Neural crest cell (in vitro differentiated cells): ENCODE data around the gene MRPL10. TPM values are rescaled to one million over a fixed set of nuclear protein-coding genes. Genes with fewer than 3 reads are reported as not detected.

Experiments
- DNase-seq: peaks from one replicate; pipeline ENCODE4 v3.0.0; 2021; ENCODE audit warnings: low read depth, mixed read lengths, low spot score
- H3K27ac Mint-ChIP-seq: one replicate; pipeline ENCODE4 v1.8.0; 2021; ENCODE audit warnings: mild to moderate bottlenecking, mixed read lengths; ENCODE audit not compliant: unreplicated experiment
- H3K27me3 Mint-ChIP-seq: 2 replicates; pipeline ENCODE4 v1.8.0; 2021; ENCODE audit warnings: low read depth, mild to moderate bottlenecking, mixed read lengths
- H3K36me3 Mint-ChIP-seq: 2 replicates; pipeline ENCODE4 v1.8.0; 2021; ENCODE audit warnings: low read depth, mild to moderate bottlenecking, mixed read lengths
- H3K4me1 Mint-ChIP-seq: 2 replicates; pipeline ENCODE4 v1.8.0; 2021; ENCODE audit warnings: mixed read lengths
- H3K4me3 Mint-ChIP-seq: one replicate; pipeline ENCODE4 v1.8.0; 2021; ENCODE audit warnings: mild to moderate bottlenecking, mixed read lengths
- H3K9me3 Mint-ChIP-seq: 2 replicates; pipeline ENCODE4 v1.8.0; 2021; ENCODE audit warnings: mixed read lengths
- CTCF ChIP-seq: fragments of 200-600 bp; sonication (generic); conservative IDR thresholded peaks from 2 replicates; pipeline ENCODE4 v1.5.0; 2021; ENCODE audit warnings: antibody characterized with exemption, mild to moderate bottlenecking
- total RNA-seq: library from RNA; stranded (reverse); gene quantifications from 2 replicates; pipeline ENCODE4 v1.2.1, GENCODE V29; 2021

MRPL10 gene
- total RNA-seq, 1 donor from 2014 or later = 50.0 TPM

GRCh38 chr17:47836601-47837000 lies 5.3 kb upstream of the MRPL10 start:
- Mint-ChIP-seq H3K36me3 (no peaks in the 10 kb centered on the region), H3K4me1 (peaks cover 33% of the 10 kb centered on the region), H3K27me3 (peaks cover 5% of the 10 kb centered on the region), H3K27ac (no peak overlapping the region), H3K9me3 (no peaks in the 10 kb centered on the region), H3K4me3 (no peak overlapping the region)
- no peak for DNase-seq
- TF ChIP-seq CTCF = no peak

- Mint-ChIP-seq H3K4me3 (peak overlapping the region; percentile 62), H3K4me1 (peaks cover 34% of the 10 kb centered on the region), H3K27ac (no peak overlapping the region), H3K27me3 (peaks cover 3% of the 10 kb centered on the region), H3K36me3 (no peaks in the 10 kb centered on the region), H3K9me3 (no peaks in the 10 kb centered on the region)
- TF ChIP-seq CTCF = no peak
- no peak for DNase-seq
These were observed 3.4 kb upstream of the MRPL10 start for GRCh38 chr17:47834756-47835155.

- peaks cover 29% of the 10 kb centered on the region for H3K4me1 Mint-ChIP-seq
- no peaks in the 10 kb centered on the region for H3K9me3 Mint-ChIP-seq
- H3K4me3 Mint-ChIP-seq = peak overlapping the region; percentile 93
- TF ChIP-seq CTCF = no peak
- no peaks in the 10 kb centered on the region for H3K36me3 Mint-ChIP-seq
- DNase-seq = no peak
- H3K27ac Mint-ChIP-seq = peak overlapping the region; percentile 92
- H3K27me3 Mint-ChIP-seq = peaks cover 3% of the 10 kb centered on the region
These were observed 590 bp upstream of the MRPL10 start for GRCh38 chr17:47831934-47832327.

GRCh38 chr17:47830396-47831002 lies 842 bp downstream of the MRPL10 start:
- TF ChIP-seq CTCF = no peak
- H3K27ac Mint-ChIP-seq = no peak overlapping the region
- peaks cover 29% of the 10 kb centered on the region for H3K4me1 Mint-ChIP-seq
- DNase-seq = no peak
- H3K27me3 Mint-ChIP-seq = peaks cover 3% of the 10 kb centered on the region
- H3K9me3 Mint-ChIP-seq = no peaks in the 10 kb centered on the region
- H3K36me3 Mint-ChIP-seq = peaks cover 7% of the 10 kb centered on the region
- peak overlapping the region; percentile 93 for H3K4me3 Mint-ChIP-seq

GRCh38 chr17:47829870-47830269 lies 1.5 kb downstream of the MRPL10 start:
- Mint-ChIP-seq H3K27me3 (peaks cover 3% of the 10 kb centered on the region), H3K9me3 (no peaks in the 10 kb centered on the region), H3K4me3 (peak overlapping the region; percentile 64), H3K27ac (no peak overlapping the region), H3K4me1 (peaks cover 29% of the 10 kb centered on the region), H3K36me3 (peaks cover 9% of the 10 kb centered on the region)
- DNase-seq = no peak
- TF ChIP-seq CTCF = no peak
